GM19372 (cell line): ENCODE measurements around the gene ACOX2.

Experiments
- ATAC-seq: cut with Tn5 transposase; IDR thresholded peaks from one replicate; pipeline ENCODE4 v1.9.1; 2021; ENCODE audit warnings: mild to moderate bottlenecking, low read depth, moderate library complexity; ENCODE audit not compliant: unreplicated experiment

ACOX2 gene

DNA sequence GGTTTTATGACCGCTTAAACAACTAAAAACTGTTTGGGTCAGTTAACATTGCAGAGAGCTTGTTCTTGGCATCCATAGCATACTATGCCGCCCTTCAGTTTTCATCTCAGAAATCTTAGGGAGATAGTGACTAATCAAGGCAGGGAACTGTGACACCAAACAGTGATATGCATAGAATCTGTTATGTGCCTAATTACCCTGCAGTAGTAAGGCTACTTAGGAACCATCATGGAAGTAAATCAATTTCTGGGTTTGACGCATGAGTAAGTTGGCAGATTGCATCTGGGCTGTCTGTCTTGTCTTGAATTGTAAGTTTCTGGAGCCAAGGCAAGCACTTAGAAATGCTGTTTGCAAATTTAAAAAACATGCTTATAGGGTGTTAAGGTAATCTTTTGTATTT is 22.6 kb downstream of the ACOX2 start:
- no peak for ATAC-seq

DNA sequence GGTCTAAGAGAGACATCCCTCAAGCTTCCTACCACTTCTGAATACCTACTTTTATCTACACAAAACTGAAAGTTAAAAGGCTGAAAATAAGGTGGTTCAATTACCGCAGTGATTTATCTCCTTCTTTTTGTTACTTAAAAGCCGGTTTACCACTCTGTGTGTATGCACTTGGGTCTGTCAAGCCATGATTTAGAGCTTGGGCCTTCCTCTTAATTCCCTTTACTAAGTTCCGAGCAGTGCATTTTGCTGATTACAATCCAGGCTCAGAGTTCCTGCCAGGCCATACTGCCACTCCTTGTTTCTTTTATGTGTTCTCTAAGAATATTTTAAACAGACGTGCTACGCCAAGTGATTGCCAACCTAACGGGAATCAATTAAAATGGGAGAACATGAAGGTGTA is 28.6 kb downstream of the ACOX2 start:
- ATAC-seq: no peak

DNA sequence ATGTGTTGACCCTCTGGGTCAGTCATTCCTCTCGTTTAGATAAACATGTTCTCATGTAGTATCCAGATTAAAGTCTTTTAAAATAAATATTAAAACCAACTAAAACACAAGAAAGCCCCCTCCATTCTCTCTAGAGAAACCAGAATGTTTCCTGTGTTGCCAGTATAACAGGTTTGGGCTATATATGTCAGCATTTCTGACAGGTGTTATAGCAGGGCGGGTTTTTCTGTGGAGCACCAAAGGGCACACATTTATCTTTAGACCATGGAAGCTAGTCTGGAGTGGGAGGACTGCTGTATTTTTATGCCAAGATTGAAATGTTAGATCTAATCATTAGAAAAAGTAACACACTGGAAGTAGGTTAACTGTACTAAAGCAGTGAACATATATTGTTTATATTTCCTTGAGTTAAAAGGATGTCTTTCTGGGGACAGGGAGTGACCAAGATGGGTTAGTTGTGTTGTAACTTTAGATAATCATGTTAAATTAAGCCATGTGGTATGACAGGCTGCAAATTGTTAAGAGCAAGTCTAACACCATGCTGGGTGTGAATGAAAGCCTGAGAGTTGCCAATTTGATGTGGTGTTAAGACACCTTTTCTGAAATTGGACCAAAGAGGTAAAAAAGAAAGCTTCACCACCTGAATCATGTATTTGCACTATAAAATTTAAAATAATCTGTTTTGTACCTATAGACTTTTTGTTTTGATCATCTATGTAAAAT is 29.5 kb downstream of the ACOX2 start:
- no peak for ATAC-seq

DNA sequence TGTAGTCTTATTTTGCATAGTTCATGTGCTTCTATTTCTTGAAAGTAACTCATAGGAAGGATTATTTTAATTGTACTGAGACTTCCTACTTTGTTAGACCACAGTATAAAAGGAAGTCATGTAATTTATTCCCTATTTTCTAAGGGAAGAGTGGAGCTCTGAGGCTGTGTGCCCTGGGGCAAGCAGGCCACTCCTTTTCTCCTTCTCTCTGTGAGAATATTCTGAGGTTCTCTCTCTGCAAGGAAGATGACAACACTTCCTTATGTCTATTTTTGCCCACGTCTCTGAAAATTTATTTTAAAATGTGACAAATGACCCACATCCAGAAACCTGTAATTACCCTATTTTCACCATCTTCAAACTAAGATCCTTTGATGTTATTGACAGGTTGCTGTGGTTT is 34.1 kb downstream of the ACOX2 start:
- ATAC-seq: no peak

DNA sequence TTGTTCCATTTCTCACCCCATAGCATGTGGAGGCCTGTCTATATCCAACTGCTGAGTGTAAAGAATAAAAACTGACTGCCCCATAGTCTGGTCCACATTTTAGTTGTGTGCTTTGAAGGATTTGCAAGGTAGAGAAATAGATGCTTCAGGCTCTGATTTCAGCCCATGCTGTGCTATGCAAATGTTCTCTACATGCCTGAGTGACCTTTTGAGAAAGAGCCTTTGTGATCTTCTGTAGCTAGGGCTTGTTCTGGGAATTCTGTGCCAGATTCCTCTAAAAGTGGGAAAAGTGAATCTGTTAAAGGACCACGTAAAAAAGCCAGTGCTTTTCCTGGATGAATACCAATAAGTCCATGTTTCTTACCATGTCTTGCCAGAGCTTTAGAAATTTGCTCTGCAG is 39.9 kb downstream of the ACOX2 start:
- ATAC-seq: no peak

DNA sequence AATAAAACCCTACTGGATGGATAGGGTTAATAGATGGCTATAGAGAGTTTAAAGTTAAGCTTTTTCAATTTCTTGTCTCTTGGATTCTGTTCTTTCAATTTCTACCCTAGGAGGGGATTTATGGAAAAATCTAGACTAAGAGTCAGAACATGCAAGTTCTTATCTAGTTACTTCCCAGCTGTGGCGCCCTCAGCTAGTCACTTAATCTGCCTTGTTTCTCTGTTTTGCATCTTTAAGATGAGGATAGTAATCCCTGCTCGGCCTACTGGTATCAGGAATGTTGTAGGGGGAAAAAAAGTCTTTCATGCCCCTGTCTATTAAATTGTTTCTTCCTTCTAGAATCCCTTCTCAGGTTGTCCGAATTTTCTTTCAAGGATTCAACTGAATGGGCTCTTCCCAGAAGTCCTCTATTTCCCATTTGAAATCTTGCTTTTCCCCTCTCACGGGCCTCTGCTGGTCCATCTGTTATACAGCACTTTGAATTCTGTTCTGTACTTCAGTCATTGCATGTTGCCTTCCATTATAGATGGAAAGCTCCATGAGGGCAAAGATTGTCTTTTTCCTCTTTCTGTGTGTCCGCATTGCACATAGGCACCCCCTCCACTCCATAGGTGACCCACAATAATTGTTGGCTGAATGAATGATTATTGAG is 40.7 kb downstream of the ACOX2 start:
- no peak for ATAC-seq

DNA sequence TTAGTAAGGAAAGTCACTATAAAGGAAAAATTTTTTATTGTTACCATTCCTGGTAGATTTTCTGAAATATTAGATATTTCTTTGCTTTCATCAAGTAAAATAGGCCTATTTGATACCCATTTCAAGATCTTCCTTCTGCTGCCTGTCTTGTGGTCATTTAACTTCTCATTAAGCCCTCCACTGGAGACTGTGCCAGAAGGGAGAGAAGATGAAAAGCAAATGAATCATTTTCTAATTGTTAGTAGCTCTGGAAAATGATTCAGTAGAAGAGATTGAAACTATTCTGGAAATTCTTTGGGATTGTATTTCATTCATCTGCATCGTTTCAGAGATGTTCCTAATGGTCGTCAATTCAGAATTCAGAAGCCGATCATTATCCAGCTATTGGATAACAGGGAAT is 41.9 kb downstream of the ACOX2 start:
- ATAC-seq: no peak

DNA sequence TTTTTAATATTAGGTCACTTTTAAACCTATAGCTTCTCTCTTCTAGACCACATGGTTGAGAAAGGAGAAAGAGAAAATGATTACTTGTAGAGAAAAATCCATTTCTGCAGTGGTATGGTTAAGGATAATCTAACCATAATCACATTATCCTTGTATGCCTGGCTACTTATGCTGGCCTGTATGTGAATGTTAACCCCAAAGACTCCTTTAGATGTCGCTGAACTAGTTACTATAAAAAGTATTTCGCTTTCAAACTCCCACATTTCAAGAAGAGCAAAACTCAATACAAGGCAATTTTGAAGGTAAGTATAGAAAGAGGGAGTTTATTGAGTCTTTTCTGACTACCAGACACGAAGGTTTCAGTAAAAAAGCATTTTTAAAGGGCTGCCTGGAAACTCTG is 42.9 kb downstream of the ACOX2 start:
- ATAC-seq: no peak

DNA sequence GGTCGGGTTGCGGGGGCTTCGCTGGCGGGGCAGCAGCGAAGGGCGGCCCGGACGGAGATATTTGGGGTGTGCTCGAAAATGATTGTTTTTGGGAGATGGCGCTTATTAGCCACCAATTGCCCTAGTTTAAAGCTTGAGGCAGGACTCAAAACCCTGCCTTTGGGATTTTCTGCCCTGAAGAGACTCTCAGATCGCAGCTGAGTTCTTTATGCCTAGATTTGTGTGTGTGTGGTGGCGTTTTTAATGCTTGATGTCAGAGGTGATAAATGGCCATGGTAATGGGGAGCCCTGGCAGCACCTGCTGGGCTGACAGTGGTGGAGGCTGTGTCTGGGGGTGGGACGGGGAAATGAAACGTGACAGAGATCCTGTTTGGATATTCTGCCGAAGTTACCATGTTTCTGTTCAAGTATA is 44.5 kb downstream of the ACOX2 start:
- no peak for ATAC-seq

DNA sequence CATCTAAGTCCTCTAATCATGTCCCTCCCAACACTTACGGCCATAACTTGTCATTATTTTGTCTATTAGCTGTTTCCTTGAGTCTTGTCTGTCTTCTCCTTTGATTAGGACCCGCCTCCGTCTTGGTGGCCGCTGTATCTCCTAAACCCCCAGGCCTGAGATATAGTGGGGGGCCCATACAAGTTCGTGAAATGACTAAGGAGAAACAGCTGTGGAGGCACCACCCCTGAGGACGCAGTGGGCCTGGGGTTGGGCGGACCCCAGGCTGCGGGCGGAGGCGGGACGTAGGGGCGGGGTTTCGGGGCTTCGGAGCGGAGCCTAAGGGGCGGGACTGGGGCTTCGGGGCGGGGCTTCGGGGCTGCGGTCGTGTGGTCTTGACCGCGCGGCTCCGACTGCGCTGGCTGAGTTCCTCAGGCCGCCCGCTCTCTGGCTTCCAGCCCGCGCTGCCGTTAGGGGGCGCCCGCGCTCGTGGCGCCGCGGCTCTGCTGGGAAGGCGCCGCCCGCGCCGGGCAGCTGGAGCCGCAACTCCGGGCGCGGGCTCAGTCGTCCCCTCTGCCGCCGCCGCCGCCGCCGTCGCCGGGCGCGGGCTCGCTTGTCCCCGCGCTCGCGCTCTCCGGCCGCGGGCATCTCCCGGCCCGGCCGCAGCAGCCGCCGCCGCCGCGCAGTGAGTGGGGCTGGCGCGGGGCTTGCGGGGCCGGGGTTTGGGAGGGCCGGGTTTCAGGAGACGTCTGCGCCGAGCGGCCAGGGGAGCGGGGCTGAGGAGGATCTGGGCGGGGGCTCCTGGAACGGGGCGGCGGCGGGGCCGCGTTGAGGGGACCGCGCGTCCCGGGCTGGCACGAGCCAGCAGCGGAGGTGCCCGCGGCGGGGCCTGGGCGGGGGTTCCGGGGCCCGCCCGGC is 45.2 kb downstream of the ACOX2 start, which contains the start of gene KCTD6:
Gene KCTD6, plus strand, starts transcription at position 591 of the 897 bp plus-strand sequence. CDS start 6,660 bp downstream, outside the sequence.
- ATAC-seq: peak; percentile 94

DNA sequence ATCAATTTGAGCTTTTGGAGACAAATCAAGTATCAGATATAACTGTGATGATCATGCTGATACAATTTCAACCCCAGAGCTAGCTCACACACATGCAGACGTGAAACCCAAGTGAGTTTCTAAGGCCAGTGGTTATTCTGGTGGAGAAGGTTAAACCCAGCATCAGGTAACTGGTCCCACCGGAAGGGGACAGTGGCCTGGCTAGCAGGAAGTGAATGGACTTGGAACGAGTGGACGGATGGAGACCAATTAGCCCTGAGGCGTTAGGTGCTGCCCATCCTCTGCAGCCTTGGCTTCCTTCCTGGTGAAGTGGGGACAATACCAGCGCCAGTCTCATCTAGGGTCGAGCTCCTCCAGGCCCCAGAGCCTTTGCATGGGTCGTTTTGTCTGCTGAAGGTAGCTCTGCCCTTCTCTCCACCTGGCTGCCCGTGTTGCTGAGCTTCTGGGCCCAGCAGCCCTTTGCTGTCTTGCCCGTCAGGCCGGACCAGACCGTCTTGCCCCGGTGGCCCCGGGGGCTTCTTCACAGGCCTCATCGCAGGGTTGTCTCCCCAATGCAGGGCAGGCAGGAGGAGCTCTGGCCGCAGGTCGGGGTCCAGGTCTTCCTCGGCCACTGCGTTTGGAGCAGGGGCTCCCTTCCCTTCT is 46.0 kb downstream of the ACOX2 start:
- no peak for ATAC-seq

DNA sequence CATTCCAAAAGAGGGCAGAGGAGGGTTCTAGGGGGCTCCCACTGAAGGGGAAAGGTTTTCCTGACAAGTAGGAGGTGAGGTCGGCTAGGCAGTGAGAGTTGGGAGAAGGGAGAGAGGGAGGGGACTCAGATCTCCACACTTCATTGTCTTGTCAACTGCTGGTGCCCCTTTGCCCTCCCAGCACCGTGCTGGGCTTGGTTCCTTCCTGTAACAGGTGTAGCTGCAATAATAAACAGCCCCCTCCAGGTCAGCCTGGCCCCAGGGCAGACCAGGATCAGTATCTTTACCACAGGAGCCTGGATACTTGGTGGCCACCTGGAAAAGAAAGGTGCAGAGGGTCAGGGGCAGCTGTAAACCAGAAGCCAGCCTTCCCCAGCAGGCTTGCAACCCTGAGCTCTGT is 48.0 kb downstream of the ACOX2 start:
- no peak for ATAC-seq

DNA sequence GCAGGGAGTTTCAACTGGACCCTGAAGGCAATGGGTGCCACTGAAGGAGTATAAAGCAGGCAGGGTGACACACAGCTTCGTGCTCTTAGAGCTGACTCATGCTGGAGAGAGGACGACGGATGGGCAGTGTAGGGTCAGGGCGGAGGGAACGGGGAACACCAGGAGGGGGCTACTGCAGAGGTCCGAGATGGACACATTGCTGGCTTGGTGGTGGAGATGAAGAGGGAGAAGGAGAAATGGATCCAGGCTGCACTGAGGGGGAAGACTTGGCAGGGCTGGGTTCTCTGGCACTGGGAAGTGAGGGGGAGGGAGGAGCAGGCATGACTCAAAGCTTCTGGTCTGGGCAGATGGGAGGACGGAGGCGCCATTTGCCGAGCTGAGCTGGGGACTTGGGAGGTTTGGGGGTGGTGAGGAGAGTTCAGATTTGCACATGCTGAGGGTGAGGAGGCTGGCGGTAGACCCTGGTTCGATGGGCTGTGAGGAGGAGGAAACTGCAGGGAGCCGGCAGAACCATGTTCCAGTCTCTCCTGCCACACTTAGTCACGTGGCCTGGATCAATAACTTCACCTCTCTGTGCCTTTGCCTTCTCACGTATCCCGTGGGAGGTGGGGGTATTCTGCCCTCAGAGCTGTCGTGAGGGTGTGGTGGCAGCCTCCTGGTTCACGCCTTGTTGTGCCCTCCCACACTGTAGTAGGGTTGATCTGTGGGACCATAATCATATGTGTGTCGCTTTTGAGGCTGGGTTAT is 49.7 kb downstream of the ACOX2 start:
- no peak for ATAC-seq

DNA sequence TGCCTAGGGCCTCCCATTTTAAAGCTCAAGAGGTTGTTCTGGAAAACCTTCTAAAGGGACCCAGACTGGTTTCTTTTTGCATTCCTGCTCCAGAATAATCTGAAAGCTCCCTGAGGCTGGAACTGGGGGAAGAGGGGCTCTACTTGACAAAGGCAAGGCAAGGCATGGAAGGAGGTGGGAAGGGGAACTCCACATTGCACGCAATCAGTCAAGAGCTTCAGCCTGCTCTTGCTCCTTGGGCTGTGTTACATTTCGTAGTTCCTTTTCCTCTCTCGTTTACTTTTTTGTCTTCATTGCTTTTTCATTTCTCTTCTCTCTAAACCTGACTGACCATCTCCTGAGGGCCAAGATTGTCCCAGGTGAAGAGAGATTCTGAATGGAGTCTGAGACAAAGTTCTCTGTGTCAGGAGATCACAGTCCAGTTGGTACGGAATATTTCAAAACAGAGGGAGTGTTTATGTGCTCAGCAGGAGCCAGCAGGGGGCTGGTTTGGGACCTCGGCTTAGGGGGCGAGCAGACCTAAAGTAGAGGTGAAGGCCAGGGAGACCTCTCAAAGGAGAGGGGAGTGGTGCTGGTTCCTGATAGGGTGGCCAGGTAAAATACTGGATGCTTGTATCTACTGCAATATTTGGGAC is 51.1 kb downstream of the ACOX2 start:
- ATAC-seq: no peak

DNA sequence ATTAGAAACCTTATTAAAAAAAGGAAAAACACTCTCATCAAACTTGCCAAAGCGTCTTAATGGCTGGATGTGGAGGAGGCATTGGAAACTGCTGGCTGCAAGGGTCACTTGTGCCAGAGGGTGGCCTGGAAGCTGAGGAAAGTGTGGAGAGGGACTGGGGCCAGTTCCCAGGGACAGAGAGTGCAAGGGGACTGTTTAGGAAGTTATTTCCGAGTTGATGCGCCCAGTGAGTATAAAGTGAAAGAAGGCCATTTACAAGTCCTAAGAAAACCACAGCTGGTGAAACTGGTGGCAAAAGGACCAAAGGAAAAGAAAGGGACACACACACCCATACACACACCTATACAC is 52.3 kb downstream of the ACOX2 start:
- ATAC-seq: no peak

DNA sequence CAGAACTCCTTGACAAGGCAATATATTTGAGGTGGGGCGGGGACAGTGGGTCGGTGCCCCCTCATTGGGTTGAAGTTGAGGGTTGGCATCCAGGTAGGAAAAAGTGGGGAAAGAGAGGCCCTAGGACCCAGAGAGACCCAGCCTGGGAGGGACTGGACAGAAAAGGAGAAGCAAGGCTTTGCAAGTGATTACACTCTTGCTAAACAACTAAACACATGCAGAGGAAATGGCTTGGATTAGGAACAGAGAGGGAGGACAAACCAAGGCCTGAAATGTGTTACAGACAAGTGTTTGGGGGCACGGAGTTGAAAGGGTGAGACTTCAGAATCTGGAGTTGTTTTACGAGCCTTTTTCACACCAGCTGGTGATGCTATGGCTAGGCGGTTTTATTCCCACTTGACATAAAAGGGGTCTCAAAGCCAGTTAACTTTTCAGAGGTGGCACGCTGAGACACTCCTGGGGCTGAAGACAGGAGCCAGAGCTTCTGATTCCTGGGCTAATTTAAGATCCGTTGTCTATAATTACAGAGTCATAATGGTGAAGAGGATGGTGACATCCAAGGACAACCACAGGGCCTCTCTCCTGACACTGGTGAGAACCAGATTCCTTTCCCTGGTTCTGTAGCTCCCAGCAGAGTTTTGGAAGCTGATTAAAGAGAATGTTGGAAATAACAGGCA is 52.8 kb downstream of the ACOX2 start:
- no peak for ATAC-seq

DNA sequence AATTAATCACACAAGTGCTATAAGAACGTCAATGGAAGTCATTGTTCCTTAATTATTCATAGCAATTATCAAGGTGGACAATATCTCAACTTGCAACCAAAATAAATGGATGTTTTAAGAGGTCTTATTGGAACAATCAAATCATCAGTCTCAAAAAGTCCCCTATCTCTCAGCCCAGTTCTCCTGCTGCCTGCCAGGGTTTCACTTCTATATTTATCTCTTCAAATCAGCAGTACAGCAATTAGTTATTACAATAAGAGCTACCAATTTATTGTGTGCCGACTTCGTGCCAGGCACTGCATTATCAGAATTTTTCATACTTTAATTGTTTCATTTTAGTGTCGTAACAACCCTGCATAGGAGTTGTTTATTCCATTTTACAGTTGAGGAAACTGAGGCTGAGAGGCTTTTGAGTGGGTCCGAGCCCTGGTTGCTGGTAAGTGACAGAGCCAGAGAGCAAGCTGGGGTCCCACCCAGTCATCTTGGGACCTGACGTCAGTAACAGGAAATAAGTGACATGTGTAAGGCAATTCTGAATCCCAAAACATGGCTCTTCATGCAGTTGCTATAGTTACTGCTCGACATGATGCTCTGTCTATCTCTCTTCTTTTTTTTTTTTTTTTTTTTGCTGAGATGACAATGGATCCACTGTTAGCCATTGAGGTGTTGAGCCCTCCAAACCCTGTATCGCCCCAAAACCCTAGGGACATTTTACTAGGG is 53.9 kb downstream of the ACOX2 start:
- no peak for ATAC-seq

DNA sequence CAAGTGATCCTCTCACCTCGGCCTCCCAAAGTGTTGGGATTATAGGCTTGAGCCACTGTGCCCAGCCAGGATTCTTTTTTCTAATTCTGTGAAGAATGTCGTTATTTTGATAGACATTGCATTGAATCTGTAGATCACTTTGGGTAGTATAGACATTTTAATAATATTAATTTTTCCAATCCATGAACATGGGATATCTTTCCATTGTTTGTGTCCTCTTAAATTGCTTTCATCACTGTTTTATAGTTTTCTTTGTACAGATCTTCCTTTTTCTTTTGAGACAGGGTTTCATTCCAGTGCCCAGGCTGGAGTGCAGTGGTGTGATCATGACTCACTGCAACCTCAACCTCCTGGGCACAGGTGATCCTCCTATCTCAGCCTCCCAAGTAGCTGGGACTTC is 56.7 kb downstream of the ACOX2 start:
- no peak for ATAC-seq

DNA sequence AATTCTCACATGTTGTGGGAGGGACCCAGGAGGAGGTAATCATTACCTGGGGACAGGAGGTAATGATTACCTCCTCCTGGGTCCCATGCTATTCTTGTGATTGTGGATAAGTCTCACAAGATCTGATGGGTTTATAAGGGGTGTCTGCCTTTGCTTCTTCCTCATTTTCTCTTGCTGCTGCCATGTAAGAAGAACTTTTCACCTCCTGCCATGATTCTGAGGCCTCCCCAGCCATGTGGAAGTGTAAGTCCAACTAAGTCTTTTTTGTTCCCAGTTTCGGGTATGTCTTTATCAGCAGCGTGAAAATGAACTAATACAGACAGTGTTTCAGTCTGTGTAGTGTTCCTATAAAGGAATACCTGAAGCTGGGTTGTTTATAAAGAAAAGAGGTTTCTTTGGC is 58.2 kb downstream of the ACOX2 start:
- no peak for ATAC-seq
